ENCODE data around the gene SMIM10.
"Not testable (repeated sequence)": the region's sequence is repeated elsewhere in the genome, so short reads cannot be mapped to it uniquely, and the experiment has no call there.

The SMIM10 gene

DNA sequence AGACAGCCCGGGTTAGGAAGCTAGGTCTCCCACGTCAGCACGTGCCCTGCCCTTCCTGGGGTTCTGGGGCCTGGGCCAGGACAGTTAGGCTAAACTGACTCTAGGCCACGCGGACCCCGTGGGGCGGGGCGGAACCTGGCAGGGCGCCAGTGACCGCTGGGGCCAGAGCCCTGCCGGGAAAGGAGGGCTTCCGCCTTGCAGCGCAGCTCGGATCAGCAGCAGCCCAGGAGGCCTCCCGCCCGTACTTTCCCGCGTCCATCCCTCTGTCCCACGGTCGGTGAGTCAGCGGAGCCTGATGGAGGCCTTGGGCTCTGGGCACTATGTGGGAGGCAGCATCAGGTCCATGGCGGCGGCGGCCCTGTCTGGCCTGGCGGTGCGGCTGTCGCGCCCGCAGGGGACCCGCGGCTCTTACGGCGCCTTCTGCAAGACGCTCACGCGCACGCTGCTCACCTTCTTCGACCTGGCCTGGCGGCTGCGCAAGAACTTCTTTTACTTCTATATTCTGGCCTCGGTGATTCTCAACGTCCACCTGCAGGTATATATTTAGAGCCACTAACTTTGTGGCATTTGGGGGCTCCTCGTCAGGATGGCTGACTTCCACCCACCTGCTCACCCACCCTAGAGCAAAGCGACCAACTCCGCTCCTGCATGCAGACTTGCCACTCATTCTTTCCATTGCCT is at the start of gene SMIM10:
TSS of gene SMIM10 (plus strand) at position 191 of the 681 bp plus-strand sequence. CDS start at position 296, 105 bp downstream.
- peak; percentile 62 for DNase-seq

DNA sequence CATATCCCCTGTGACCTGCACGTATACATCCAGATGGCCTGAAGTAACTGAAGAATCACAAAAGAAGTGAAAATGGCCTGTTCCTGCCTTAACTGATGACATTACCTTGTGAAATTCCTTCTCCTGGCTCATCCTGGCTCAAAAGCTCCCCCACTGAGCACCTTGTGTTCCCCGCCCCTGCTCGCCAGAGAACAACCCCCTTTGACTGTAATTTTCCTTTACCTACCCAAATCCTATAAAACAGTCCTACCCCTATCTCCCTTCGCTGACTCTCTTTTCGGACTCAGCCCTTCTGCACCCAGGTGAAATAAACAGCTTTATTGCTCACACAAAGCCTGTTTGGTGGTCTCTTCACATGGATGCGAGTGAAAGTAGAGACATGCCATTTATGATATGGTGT is 44.4 kb upstream of the SMIM10 start:
- not testable (repeated sequence) for DNase-seq

DNA sequence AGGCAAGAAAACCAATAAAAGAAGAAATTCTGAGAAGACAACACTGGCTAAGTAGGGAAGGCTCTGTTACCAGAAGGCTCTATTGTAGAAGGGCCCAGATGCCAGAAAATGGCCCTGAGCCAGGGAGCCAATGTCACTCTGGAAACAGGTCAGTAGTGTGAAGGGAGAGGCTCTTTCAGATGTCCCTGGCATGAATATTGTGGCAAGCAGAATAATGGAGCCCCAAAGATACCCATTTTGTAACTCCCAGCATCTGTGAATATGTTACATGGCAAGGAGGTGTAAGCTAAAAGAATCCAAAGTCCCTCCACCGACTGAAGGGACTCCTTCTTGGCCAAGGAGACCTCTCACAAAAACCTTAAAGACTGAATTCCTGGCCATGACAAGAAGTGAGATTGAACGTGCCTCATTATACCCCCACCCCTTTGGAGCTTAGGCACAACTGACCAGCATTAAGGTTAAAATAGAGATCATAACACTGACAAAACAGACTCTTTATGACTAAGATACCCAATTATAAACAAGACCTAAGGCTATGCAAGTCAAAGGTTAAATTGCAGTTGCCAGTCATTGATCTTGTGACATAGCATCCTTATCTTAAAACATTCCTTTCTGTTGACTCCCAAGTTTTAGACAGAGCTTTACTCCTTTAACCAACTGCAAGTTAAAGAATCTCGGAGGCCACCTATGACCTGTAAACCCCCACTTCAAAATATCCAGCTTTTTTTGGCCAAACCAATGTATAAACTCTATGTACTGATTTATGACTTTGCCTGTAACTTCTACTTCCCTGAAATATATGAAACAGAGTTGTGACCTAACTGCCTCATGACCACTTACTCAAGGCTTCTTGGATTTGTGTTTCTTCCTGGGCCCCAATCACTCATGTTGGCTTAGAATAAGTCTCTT is 42.2 kb upstream of the SMIM10 start:
- DNase-seq: no peak

GRCh38 chrX:134949271-134949670 is 41.5 kb upstream of the SMIM10 start:
- no peak for DNase-seq

DNA sequence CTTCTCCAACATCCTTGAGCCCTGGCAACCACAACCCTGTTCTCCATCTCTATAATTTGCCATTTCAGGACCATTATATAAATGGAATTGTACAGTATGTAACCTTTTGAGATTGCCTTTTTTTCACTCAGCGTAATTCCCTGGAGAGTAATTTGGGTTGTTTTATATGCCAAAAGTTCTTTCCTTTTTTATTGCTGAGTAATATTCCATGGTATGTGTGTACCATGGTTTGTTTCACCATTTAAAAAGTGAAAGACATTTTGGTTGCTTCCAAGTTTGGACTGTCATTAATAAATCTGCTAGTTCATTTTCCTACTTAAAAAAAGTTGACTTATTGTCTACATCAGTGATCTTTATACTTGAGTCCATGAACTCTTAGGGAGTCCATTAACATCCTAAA is 33.0 kb upstream of the SMIM10 start:
- DNase-seq: no peak

DNA sequence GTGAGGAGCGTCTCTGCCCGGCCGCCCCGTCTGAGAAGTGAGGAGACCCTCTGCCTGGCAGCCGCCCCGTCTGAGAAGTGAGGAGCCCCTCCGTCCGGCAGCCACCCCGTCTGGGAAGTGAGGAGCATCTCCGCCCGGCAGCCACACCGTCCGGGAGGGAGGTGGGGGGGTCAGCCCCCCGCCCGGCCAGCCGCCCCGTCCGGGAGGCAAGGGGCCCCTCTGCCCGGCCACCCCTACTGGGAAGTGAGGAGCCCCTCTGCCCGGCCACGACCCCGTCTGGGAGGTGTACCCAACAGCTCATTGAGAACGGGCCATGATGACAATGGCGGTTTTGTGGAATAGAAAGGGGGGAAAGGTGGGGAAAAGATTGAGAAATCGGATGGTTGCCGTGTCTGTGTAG is 30.4 kb upstream of the SMIM10 start:
- DNase-seq: not testable (repeated sequence)

- DNase-seq: no peak
These were observed 27.8 kb upstream of the SMIM10 start for GRCh38 chrX:134963041-134963440.

DNA sequence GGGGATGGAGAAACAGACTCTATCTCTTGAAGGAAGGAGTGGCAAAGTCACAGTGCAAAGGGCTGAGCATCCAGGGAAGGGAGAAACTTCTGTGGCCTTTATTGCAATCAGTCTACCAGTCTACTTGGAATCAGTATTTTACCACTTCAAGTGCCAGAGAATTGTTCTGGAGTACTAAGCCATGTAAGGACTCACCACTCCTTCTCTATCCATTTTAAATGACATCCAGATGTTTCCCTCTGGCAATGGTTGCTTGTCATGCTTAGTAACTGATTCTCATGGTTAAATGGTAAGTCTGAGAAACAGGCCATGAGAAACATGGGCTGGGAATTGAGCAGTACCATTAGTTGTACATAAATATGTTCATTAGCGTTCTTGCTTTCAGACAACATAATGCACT is 21.1 kb upstream of the SMIM10 start:
- DNase-seq: no peak

- no peak for DNase-seq
These were observed 18.9 kb upstream of the SMIM10 start for GRCh38 chrX:134971926-134972325.

- DNase-seq: no peak
These were observed 15.3 kb upstream of the SMIM10 start for GRCh38 chrX:134975516-134975915.

DNA sequence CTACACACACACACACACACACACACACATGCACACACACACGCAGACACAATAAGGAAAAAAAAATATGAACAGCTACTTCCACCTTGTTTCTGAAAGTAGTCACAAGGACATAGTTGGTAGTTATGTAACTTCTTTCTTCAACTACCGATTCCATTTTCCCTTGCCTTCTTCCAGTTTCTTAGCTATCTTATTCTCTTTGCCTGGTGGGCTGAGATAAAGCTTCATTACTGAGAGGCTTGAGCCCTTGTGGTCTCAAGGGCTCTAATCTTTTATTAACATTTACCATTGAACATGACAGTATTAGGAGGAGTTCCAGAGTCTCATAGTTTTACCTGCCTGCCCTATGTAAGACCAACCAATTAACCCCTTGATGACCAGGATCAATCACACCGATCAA is 8.9 kb upstream of the SMIM10 start:
- DNase-seq: no peak

- no peak for DNase-seq
These were observed 8.0 kb upstream of the SMIM10 start for GRCh38 chrX:134982748-134983147.

DNA sequence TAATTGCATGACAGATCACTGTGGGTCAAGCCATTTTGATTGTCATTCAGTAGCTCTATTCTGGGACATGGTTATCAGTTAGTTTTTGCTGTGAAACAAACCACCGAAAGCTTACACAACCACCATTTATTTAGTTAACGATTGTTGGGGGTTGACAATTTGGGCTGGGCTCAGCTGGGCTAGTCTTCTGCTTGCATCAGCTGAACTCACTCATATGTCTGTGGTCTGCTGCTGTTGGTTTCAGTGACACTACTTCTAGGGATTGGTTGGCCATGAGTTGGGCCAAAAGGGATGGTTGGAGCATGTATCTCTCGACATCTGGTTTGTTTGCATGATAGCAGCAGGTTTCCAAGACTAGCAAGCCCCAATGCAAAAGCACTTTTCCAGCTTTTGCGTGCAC is 5.3 kb upstream of the SMIM10 start:
- DNase-seq: no peak

GRCh38 chrX:134990475-134990800 is 353 bp upstream of the SMIM10 start:
- DNase-seq: no peak

- DNase-seq: no peak
These were observed 6.9 kb downstream of the SMIM10 start for GRCh38 chrX:134997646-134998045.

DNA sequence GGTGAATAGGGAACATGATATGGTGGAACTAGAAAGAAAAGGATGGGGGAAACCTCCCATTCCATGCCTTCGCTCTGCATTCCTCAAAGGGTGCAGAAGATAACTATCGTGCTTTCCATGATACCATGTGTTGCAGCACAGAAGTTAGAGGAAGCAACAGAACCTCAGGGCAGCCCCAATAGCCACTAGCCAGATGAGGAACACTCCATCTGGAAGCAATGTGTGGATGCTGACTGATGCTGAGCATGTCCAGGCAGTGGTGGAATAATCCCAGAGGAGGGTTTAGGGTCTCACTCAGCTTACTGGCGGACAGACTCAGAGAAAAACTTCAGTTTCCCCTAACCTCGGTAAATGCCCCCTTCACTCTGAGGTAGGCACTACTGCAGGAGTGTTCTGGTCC is 7.5 kb downstream of the SMIM10 start:
- no peak for DNase-seq

- DNase-seq: no peak
These were observed 8.7 kb downstream of the SMIM10 start for GRCh38 chrX:134999469-134999868.

DNA sequence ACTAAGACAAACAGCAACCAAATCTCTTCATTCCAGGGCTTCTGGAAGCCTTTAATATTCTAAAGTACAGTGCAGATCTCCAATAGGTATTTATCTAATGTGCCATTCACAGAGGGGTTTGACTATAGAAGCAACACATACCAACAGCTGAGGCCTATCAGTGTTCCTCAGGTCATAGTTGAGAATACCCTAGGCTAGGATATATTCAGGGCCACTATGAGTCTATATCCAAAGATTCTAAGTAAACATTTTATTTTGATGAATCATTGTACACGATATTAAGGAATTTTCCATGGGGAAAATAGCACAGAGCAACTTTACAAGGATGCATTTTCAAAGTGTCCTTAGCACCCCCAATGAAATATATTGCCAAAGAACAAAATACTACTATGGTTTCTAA is 9.7 kb downstream of the SMIM10 start:
- no peak for DNase-seq

DNA sequence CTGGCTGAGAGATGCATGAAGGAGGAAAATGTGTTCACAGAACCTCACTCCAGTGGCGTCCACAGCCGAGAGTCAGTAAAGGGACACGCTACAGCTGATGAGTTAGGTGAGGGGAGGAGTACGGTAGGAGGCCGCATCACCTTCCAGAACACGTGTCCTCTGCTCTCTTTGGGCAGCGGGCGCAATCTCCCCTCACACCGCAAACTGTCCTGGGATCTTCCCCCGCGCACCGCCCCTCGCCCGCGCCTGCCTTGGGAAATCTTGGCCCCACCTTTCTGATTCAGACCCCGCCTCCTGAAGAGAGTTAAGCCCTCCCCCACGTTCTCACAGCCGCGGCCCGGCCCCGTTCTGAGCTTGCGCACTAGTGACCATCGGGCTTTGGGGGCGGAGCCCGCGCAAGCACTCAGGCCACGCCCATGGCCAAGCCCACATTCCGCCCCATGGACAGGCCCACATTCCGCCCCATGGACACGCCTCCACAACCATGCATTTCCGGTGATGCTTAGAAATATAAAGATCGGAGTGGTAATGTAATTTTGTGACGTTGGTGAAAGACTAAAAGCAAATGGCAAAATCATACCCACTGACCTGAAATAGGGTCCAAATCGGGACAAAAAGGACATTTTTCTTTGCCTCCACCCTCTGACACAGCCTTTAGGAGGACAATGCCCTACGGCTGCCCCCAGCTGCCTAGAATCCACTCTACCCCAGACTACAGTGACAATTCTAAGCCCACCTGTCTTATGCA is 13.3 kb downstream of the SMIM10 start:
- DNase-seq: peak; percentile 93

DNA sequence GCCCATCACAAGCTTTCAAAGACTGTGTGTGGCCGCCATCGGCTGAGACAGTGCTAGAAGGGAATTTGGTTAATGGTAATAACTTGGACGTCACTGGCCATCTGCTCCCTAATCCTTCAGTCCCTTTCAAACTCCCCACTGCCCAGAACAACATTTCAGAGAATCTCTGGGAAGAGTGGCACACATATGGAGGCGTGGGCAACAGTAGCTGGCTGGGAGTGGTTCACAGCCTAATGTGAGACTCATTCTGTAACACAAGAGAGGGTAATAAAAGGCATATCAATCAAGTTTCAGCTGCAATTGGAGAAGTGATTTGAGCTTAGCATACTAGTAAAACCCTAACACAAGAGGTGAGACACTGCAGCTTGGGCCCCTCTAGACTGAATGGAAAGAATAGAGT is 15.4 kb downstream of the SMIM10 start:
- no peak for DNase-seq

DNA sequence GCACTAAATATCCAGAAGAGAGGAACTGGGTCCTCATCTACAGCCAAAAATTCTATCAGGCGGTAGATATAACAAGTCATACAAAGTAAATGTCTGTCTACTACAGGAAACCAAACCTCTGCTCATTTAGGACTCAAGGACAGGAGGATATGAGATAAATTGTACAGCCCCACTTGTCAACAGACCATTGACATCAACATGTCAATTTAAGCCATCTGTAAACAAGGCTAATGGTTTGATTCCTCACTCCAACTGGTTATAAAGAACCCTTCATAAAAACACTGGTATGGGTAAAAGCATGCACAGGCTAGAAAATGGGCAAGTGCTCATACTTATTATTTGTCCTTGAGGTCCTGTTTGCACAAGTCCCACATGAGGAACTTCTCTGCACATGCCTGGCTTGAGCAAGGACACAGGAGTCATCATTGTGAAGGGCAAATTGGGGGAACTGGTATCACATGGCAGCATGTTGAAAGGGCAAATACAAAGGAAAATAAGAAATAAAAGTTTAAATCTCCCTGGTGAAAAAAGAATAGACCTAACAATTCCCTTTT is 18.3 kb downstream of the SMIM10 start:
- no peak for DNase-seq

- no peak for DNase-seq
These were observed 19.0 kb downstream of the SMIM10 start for GRCh38 chrX:135009838-135010237.

GRCh38 chrX:135010921-135011320 is 20.1 kb downstream of the SMIM10 start:
- DNase-seq: no peak
